Type B pancreatic cell (in vitro differentiated cells): ENCODE measurements around the gene RAB40C. TPM values are rescaled to one million over a fixed set of nuclear protein-coding genes. Genes with fewer than 3 reads are reported as not detected.
A peak's percentile ranks its signal among the peaks of the same experiment; 100 is the strongest.

ENCODE experiments used
- DNase-seq: peaks from one replicate; pipeline ENCODE4 v3.0.0; 2021; ENCODE audit warnings: mixed read lengths; ENCODE audit not compliant: unreplicated experiment; ENCODE audit errors: extremely low spot score
- H3K27ac Mint-ChIP-seq: 2 replicates; pipeline ENCODE4 v1.8.0; 2021; ENCODE audit warnings: mild to moderate bottlenecking, mixed read lengths
- H3K27me3 Mint-ChIP-seq: 2 replicates; pipeline ENCODE4 v1.8.0; 2021; ENCODE audit warnings: mixed read lengths
- H3K36me3 Mint-ChIP-seq: 2 replicates; pipeline ENCODE4 v1.8.0; 2021; ENCODE audit warnings: mixed read lengths
- H3K4me1 Mint-ChIP-seq: one replicate; pipeline ENCODE4 v1.8.0; 2021; ENCODE audit warnings: mixed read lengths; ENCODE audit not compliant: unreplicated experiment
- H3K4me3 Mint-ChIP-seq: 2 replicates; pipeline ENCODE4 v1.8.0; 2021; ENCODE audit warnings: mild to moderate bottlenecking, mixed read lengths
- H3K9me3 Mint-ChIP-seq: 2 replicates; pipeline ENCODE4 v1.8.0; 2021; ENCODE audit warnings: mixed read lengths
- CTCF ChIP-seq: fragments of 200-600 bp; sonication (generic); conservative IDR thresholded peaks from 2 replicates; pipeline ENCODE4 v1.5.0; 2021; ENCODE audit warnings: antibody characterized with exemption, mild to moderate bottlenecking
- total RNA-seq: library from RNA; stranded (reverse); gene quantifications from 2 replicates; pipeline ENCODE4 v1.2.1, GENCODE V29; 2021; ENCODE audit warnings: low replicate concordance

RAB40C gene
- total RNA-seq, 1 donor from 2014 or later = 26.5 TPM

- peak overlapping the region; percentile 99 for H3K27ac Mint-ChIP-seq
- DNase-seq = peak; percentile 99
These were observed 793 bp upstream of the RAB40C start for GRCh38 chr16:588889-589657.

GRCh38 chr16:590188-590814 lies 435 bp downstream of the RAB40C start:
- H3K9me3 Mint-ChIP-seq = no peaks in the 10 kb centered on the region
- H3K27me3 Mint-ChIP-seq = no peaks in the 10 kb centered on the region
- H3K4me1 Mint-ChIP-seq = peaks cover 36% of the 10 kb centered on the region
- peak overlapping the region; percentile 91 for H3K4me3 Mint-ChIP-seq
- TF ChIP-seq CTCF = no peak
- peaks cover 4% of the 10 kb centered on the region for H3K36me3 Mint-ChIP-seq
- DNase-seq = no peak
- H3K27ac Mint-ChIP-seq = peak overlapping the region; percentile 79

More at GRCh38 chr16:588889-589657, 793 bp upstream of the RAB40C start:
- Mint-ChIP-seq H3K4me3 (peak overlapping the region; percentile 98), H3K9me3 (no peaks in the 10 kb centered on the region), H3K36me3 (peaks cover 4% of the 10 kb centered on the region), H3K4me1 (peaks cover 31% of the 10 kb centered on the region), H3K27me3 (no peaks in the 10 kb centered on the region)
- no peak for TF ChIP-seq CTCF

GRCh38 chr16:590815-591200 lies 942 bp downstream of the RAB40C start:
- Mint-ChIP-seq H3K4me1 (peaks cover 31% of the 10 kb centered on the region), H3K27ac (peak overlapping the region; percentile 79), H3K9me3 (no peaks in the 10 kb centered on the region), H3K27me3 (no peaks in the 10 kb centered on the region), H3K4me3 (peak overlapping the region; percentile 91), H3K36me3 (peaks cover 4% of the 10 kb centered on the region)
- no peak for DNase-seq
- TF ChIP-seq CTCF = no peak

GRCh38 chr16:591231-591630 lies 1.4 kb downstream of the RAB40C start:
- Mint-ChIP-seq H3K4me3 (peak overlapping the region; percentile 91), H3K27me3 (no peaks in the 10 kb centered on the region), H3K27ac (peak overlapping the region; percentile 79), H3K4me1 (peaks cover 29% of the 10 kb centered on the region), H3K9me3 (no peaks in the 10 kb centered on the region), H3K36me3 (peaks cover 4% of the 10 kb centered on the region)
- no peak for TF ChIP-seq CTCF
- DNase-seq = no peak

- peak overlapping the region; percentile 90 for H3K27ac Mint-ChIP-seq
- peaks cover 29% of the 10 kb centered on the region for H3K4me1 Mint-ChIP-seq
- DNase-seq = no peak
- H3K36me3 Mint-ChIP-seq = peaks cover 12% of the 10 kb centered on the region
- no peaks in the 10 kb centered on the region for H3K27me3 Mint-ChIP-seq
- peak overlapping the region; percentile 91 for H3K4me3 Mint-ChIP-seq
- TF ChIP-seq CTCF = no peak
- H3K9me3 Mint-ChIP-seq = no peaks in the 10 kb centered on the region
These were observed 2.1 kb downstream of the RAB40C start for GRCh38 chr16:591892-592517.
